ENCODE data around the gene SSTR4. TPM values are rescaled to one million over a fixed set of nuclear protein-coding genes. Genes with fewer than 3 reads are reported as not detected.

The SSTR4 gene
- total RNA-seq, 4 donors from 2014 or later, result not detected

GRCh38 chr20:23018432-23018831 is 16.7 kb upstream of the SSTR4 start:
- TF ChIP-seq, protein P1, sequence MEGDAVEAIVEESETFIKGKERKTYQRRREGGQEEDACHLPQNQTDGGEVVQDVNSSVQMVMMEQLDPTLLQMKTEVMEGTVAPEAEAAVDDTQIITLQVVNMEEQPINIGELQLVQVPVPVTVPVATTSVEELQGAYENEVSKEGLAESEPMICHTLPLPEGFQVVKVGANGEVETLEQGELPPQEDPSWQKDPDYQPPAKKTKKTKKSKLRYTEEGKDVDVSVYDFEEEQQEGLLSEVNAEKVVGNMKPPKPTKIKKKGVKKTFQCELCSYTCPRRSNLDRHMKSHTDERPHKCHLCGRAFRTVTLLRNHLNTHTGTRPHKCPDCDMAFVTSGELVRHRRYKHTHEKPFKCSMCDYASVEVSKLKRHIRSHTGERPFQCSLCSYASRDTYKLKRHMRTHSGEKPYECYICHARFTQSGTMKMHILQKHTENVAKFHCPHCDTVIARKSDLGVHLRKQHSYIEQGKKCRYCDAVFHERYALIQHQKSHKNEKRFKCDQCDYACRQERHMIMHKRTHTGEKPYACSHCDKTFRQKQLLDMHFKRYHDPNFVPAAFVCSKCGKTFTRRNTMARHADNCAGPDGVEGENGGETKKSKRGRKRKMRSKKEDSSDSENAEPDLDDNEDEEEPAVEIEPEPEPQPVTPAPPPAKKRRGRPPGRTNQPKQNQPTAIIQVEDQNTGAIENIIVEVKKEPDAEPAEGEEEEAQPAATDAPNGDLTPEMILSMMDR (IDR thresholded peaks at IDR 0.05), result no peak
- ATAC-seq (ENCODE audit: low FRiP score), result no peak
- DNase-seq (ENCODE audit: low spot score), result no peak

DNA sequence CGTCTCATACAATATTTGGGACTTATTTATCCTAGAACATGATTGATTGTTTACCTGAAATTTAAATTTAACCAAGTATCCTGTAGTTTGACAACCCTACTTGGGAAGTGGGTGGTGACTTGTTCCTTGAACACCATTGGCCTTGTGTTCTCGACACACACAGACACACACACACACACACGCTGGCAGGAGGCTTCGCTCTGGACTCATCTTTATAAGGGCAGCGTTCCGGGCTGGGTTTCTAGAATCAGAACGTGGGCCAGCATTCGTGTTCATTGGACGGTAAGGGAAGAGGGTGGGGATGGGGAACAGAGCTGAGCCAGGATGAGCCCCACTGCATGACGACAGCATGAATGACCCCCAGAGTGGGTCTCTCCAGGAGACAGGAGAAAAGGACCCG is 16.2 kb upstream of the SSTR4 start:
- TF ChIP-seq, protein P1 (IDR thresholded peaks at IDR 0.05), result no peak
- ATAC-seq (ENCODE audit: low FRiP score) (no peak), DNase-seq (ENCODE audit: low spot score) (no peak)

- TF ChIP-seq, protein P1 (IDR thresholded peaks at IDR 0.05), result no peak
Observed at GRCh38 chr20:23019403-23019802, 15.7 kb upstream of the SSTR4 start.

GRCh38 chr20:23020230-23021018 is 14.7 kb upstream of the SSTR4 start:
- ATAC-seq (ENCODE audit: low FRiP score) (no peak), DNase-seq (ENCODE audit: low spot score) (no peak)
- TF ChIP-seq, protein P1 (IDR thresholded peaks at IDR 0.05), result no peak

More at GRCh38 chr20:23019403-23019802, 15.7 kb upstream of the SSTR4 start:
- ATAC-seq (ENCODE audit: low FRiP score) (no peak), DNase-seq (ENCODE audit: low spot score) (no peak)

GRCh38 chr20:23021541-23021940 is 13.6 kb upstream of the SSTR4 start:
- ATAC-seq (ENCODE audit: low FRiP score) (no peak), DNase-seq (ENCODE audit: low spot score) (no peak)
- TF ChIP-seq, protein P1 (IDR thresholded peaks at IDR 0.05), result no peak

GRCh38 chr20:23021951-23022350 is 13.2 kb upstream of the SSTR4 start:
- ATAC-seq (ENCODE audit: low FRiP score), result no peak
- TF ChIP-seq, protein P1 (IDR thresholded peaks at IDR 0.05), result no peak
- no peak for DNase-seq (ENCODE audit: low spot score)

DNA sequence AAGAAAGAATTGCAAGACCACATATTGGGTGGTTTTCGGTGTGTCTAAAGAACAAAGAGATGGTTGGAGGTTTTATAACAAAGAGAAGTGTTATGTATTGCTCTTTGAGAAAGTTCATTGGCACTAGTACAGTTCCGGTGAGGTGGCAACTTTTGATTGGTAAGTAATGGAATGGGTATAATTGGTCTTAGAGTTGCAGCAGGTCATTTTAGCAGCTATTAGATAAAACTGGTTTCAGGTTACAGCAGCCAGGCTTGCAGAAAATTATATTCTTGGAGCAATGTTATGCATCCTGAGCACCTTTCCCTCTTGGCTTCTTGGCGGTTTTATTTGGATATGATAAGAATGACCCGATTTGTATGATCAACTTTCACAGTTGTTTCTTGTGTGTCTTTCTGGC is 12.3 kb upstream of the SSTR4 start:
- no peak for ATAC-seq (ENCODE audit: low FRiP score)
- no peak for DNase-seq (ENCODE audit: low spot score)
- TF ChIP-seq, protein P1 (IDR thresholded peaks at IDR 0.05), result no peak

Measured in omental fat pad (tissue), 4 donors.